Measurements from ENCODE around the gene FZD8. TPM values are rescaled to one million over a fixed set of nuclear protein-coding genes. Genes with fewer than 3 reads are reported as not detected.

The FZD8 gene
- total and polyA plus RNA-seq, 2 of the 4 experiments (the other 2 are of a cell fraction) = 3.6 to 3.9 TPM

- TF ChIP-seq USF2 (IDR thresholded peaks at IDR 0.05; ENCODE audit: low read depth, low read length) (no peak), FOS (IDR thresholded peaks at IDR 0.05; ENCODE audit: low read depth, low read length) (no peak), POLR2A (IDR thresholded peaks at IDR 0.05; ENCODE audit: low read depth, low read length) (no peak)
These were observed 4.0 kb downstream of the FZD8 start (continued) for GRCh38 chr10:35638101-35638500.

- POLR2A ChIA-PET (ENCODE audit: unreplicated experiment) = no interaction called here
- Histone ChIP-seq H3K4ac (ENCODE audit: low read depth, low read length) (no peak overlapping the region), H3K9ac (ENCODE audit: low read depth, low read length) (no peak overlapping the region), H2BK5ac (ENCODE audit: low read depth, low read length, poor library complexity, severe bottlenecking) (no peak overlapping the region), H2AFZ (replicated peaks; ENCODE audit: low read length, poor library complexity) (no peak overlapping the region), H3K36me3 (ENCODE audit: control insufficient read depth, insufficient read depth, low read length) (no peaks in the 10 kb centered on the region), H4K20me1 (ENCODE audit: insufficient read depth, low read length) (peaks cover 8% of the 10 kb centered on the region; the same call in 1 of the 2 replicates), H3K4me2 (ENCODE audit: low read depth, low read length) (no peak overlapping the region), H2BK20ac (ENCODE audit: low read depth, low read length) (no peak overlapping the region), H3K9me3 (ENCODE audit: control insufficient read depth, insufficient read depth, low read length) (no peaks in the 10 kb centered on the region), H2AK5ac (ENCODE audit: low read depth, low read length) (no peak overlapping the region), H3K27ac (ENCODE audit: insufficient read depth, low read length) (no peak overlapping the region), H4K8ac (ENCODE audit: low read depth in 2 of 2, low read length in 2 of 2) (no peak overlapping the region), H4K5ac (ENCODE audit: low read depth, low read length) (no peak overlapping the region), H3K18ac (ENCODE audit: low read depth, low read length) (no peak overlapping the region), H4K91ac (ENCODE audit: insufficient read depth, low read depth, low read length) (no peak overlapping the region), H3K79me1 (ENCODE audit: low read depth in 1 of 2, low read length in 2 of 2) (peaks cover 12 to 21% of the 10 kb centered on the region in 2 experiments), H2AK9ac (replicated peaks; ENCODE audit: low read depth, low read length, poor library complexity) (no peak overlapping the region), H3K56ac (ENCODE audit: extremely low read depth, insufficient read depth, low read length) (no peak overlapping the region), H3K9me1 (ENCODE audit: insufficient read depth, low read length) (no peaks in the 10 kb centered on the region), H2BK15ac (ENCODE audit: low read depth, low read length) (no peak overlapping the region), H3K27me3 (ENCODE audit: control insufficient read depth, insufficient read depth, low read length) (no peaks in the 10 kb centered on the region), H2BK120ac (ENCODE audit: low read depth, low read length) (no peak overlapping the region), H3K14ac (replicated peaks; ENCODE audit: low read depth, low read length) (no peak overlapping the region), H3K4me3 (ENCODE audit: insufficient read depth, low read depth, low read length) (no peak overlapping the region), H3K23ac (ENCODE audit: low read depth, low read length) (no peak overlapping the region), H3K4me1 (ENCODE audit: control insufficient read depth, insufficient read depth, low read length) (peaks cover 5% of the 10 kb centered on the region)
- CTCF ChIA-PET = interaction anchor here (0.5 to 2.4 kb wide), 3 partner anchors 1075 to 1244 kb away, joined by 3 to 11 read pairs (median 4); no protein-coding TSS in a partner anchor
- no peak for DNase-seq
- dilution Hi-C loops (cut with HindIII; ENCODE audit: low sequenced_read_pairs, unreplicated experiment) = no loop called here
- BruUV-seq (replicated peaks) = no TSS peak
- in situ Hi-C loops (cut with MboI; ENCODE audit: low sequenced_read_pairs) = no loop called here
- TF ChIP-seq FOS (IDR thresholded peaks at IDR 0.05; ENCODE audit: low read depth, low read length) = no peak
- no peak for TF ChIP-seq NFE2L2 (IDR thresholded peaks at IDR 0.05; ENCODE audit: low read depth, low read length)
- no peak for TF ChIP-seq RAD21 (IDR thresholded peaks at IDR 0.05; ENCODE audit: low read length)
- no peak for TF ChIP-seq CEBPB (IDR thresholded peaks at IDR 0.05; ENCODE audit: low read depth, low read length)
- no peak for TF ChIP-seq MAZ (IDR thresholded peaks at IDR 0.05; ENCODE audit: borderline replicate concordance, low read depth, low read length)
- TF ChIP-seq CTCF (conservative IDR thresholded peaks at IDR 0.05; ENCODE audit: low read depth, low read length) = no peak
- WGBS, 2 experiments (ENCODE audit: extremely low coverage in 2 of 2, insufficient read length in 1 of 2) = no CpG with 5 or more reads among the region's 8 CpGs
- intact Hi-C loops (cut with micrococcal nuclease) = loop anchor here (10.0 kb wide), 1 partner anchor 857 kb away; no protein-coding TSS in a partner anchor
- ATAC-seq (ENCODE audit: low read depth) = no peak
These were observed 4.6 kb downstream of the FZD8 start for GRCh38 chr10:35637462-35637861.
